Loucy (cell line): ENCODE results near the gene RBM20.

Source experiments
- H2AFZ ChIP-seq: fragments of 200-600 bp; sonication (generic); 2 replicates; pipeline ENCODE4 v1.6.0; 2016; ENCODE audit warnings: antibody characterized with exemption, mild to moderate bottlenecking, low read length, moderate library complexity
- H3F3A ChIP-seq: fragments of 200-600 bp; 2 replicates; pipeline ENCODE4 v1.6.0; 2016; ENCODE audit warnings: antibody characterized with exemption, low read depth, mild to moderate bottlenecking
- H3K27me3 ChIP-seq: fragments of 200-600 bp; sonication (generic); 2 replicates; pipeline ENCODE4 v1.6.1; 2014; ENCODE audit warnings: low read length, mild to moderate bottlenecking; ENCODE audit not compliant: insufficient read depth, poor library complexity, severe bottlenecking
- H3K36me3 ChIP-seq: fragments of 200-600 bp; sonication (generic); 2 replicates; pipeline ENCODE4 v1.6.1; 2016; ENCODE audit warnings: low read length; ENCODE audit not compliant: insufficient read depth
- H3K4me1 ChIP-seq: fragments of 200-600 bp; sonication (generic); 2 replicates; pipeline ENCODE4 v1.5.1; 2014; ENCODE audit warnings: low read length, mild to moderate bottlenecking; ENCODE audit not compliant: insufficient read depth, poor library complexity, severe bottlenecking
- H3K4me2 ChIP-seq: fragments of 200-600 bp; sonication (generic); 2 replicates; pipeline ENCODE4 v1.6.0; 2014; ENCODE audit warnings: antibody characterized with exemption, low read length, low read depth, mild to moderate bottlenecking; ENCODE audit not compliant: poor library complexity, severe bottlenecking
- H3K4me3 ChIP-seq: fragments of 200-600 bp; sonication (generic); 2 replicates; pipeline ENCODE4 v1.5.1; 2014; ENCODE audit warnings: low read length, mild to moderate bottlenecking, mixed read lengths; ENCODE audit not compliant: poor library complexity, severe bottlenecking
- H3K79me2 ChIP-seq: fragments of 200-600 bp; sonication (generic); 2 replicates; pipeline ENCODE4 v1.6.1; 2014; ENCODE audit warnings: low read length; ENCODE audit not compliant: insufficient read depth
- H3K9ac ChIP-seq: fragments of 200-600 bp; sonication (generic); 2 replicates; pipeline ENCODE4 v1.6.0; 2014; ENCODE audit warnings: mild to moderate bottlenecking, low read depth, low read length, moderate library complexity; ENCODE audit not compliant: poor library complexity, severe bottlenecking
- H3K9me2 ChIP-seq: fragments of 200-600 bp; sonication (generic); replicated peaks from 2 replicates; pipeline ENCODE4 v1.6.1; 2016; ENCODE audit warnings: low read depth, low read length, mixed read lengths
- H3K9me3 ChIP-seq: fragments of 200-600 bp; sonication (generic); 2 replicates; pipeline ENCODE4 v1.6.1; 2014; ENCODE audit warnings: mild to moderate bottlenecking, antibody characterized with exemption, low read length, low read depth; ENCODE audit not compliant: insufficient read depth
- H4K20me1 ChIP-seq: fragments of 200-600 bp; sonication (generic); 2 replicates; pipeline ENCODE4 v1.6.0; 2014; ENCODE audit warnings: antibody characterized with exemption, low read length, mild to moderate bottlenecking; ENCODE audit not compliant: insufficient read depth, poor library complexity, severe bottlenecking
- CTCF ChIP-seq: fragments of 200-600 bp; sonication (generic); conservative IDR thresholded peaks from 2 replicates; pipeline ENCODE4 v1.5.1; 2014; ENCODE audit warnings: mild to moderate bottlenecking, antibody characterized with exemption, low read length
- EZH2phosphoT487 ChIP-seq: fragments of 200-600 bp; IDR thresholded peaks from 2 replicates; pipeline ENCODE4 v1.6.1; 2018; ENCODE audit warnings: antibody characterized with exemption, mild to moderate bottlenecking, moderate library complexity, borderline replicate concordance

The RBM20 gene

GRCh38 chr10:110876788-110877187, 232.7 kb downstream of the RBM20 start:
- Histone ChIP-seq H3F3A (peaks cover 3% of the 10 kb centered on the region; the same call in 1 of the 2 replicates), H3K4me2 (peak overlapping the region; percentile 99), H3K9me2 (no peaks in the 10 kb centered on the region), H3K4me1 (peaks cover 65% of the 10 kb centered on the region), H3K36me3 (peaks cover 22% of the 10 kb centered on the region; the same call in 1 of the 2 replicates), H4K20me1 (peaks cover 73% of the 10 kb centered on the region), H3K27me3 (no peaks in the 10 kb centered on the region), H3K9me3 (no peaks in the 10 kb centered on the region), H3K4me3 (peak overlapping the region; percentile 93), H3K9ac (peak overlapping the region; percentile 29), H2AFZ (no peak overlapping the region), H3K79me2 (peaks cover 96% of the 10 kb centered on the region)
- no peak for TF ChIP-seq EZH2phosphoT487
- no peak for TF ChIP-seq CTCF

GRCh38 chr10:110880012-110880411, 235.9 kb downstream of the RBM20 start:
- H3K9me3 ChIP-seq = no peaks in the 10 kb centered on the region
- no peaks in the 10 kb centered on the region for H3K27me3 ChIP-seq
- no peak overlapping the region for H2AFZ ChIP-seq
- H3K4me1 ChIP-seq = peaks cover 69% of the 10 kb centered on the region
- peak overlapping the region; percentile 13 for H3K4me3 ChIP-seq
- H3K9me2 ChIP-seq = no peaks in the 10 kb centered on the region
- peaks cover 41% of the 10 kb centered on the region for H3K36me3 ChIP-seq
- no peaks in the 10 kb centered on the region for H3F3A ChIP-seq
- H4K20me1 ChIP-seq = peaks cover 78% of the 10 kb centered on the region
- peak overlapping the region; percentile 41 for H3K4me2 ChIP-seq
- peaks cover 94% of the 10 kb centered on the region for H3K79me2 ChIP-seq
- no peak overlapping the region for H3K9ac ChIP-seq
- TF ChIP-seq EZH2phosphoT487 = no peak
- TF ChIP-seq CTCF = no peak

GRCh38 chr10:110881247-110881646, 237.1 kb downstream of the RBM20 start:
- TF ChIP-seq EZH2phosphoT487 (no peak), CTCF (no peak)
- Histone ChIP-seq H3K27me3 (no peaks in the 10 kb centered on the region), H2AFZ (no peak overlapping the region), H3K9me3 (no peaks in the 10 kb centered on the region), H3K4me3 (peak overlapping the region; percentile 13), H4K20me1 (peaks cover 72% of the 10 kb centered on the region), H3K9ac (peak overlapping the region; percentile 8), H3K79me2 (peaks cover 86% of the 10 kb centered on the region), H3K4me2 (peak overlapping the region; percentile 59), H3K36me3 (peaks cover 52% of the 10 kb centered on the region), H3K9me2 (no peaks in the 10 kb centered on the region), H3K4me1 (peaks cover 61% of the 10 kb centered on the region), H3F3A (no peaks in the 10 kb centered on the region)
